Neural progenitor cell (in vitro differentiated cells): ENCODE measurements around the gene FMNL2.

ENCODE experiments used
- EZH2phosphoT487 ChIP-seq: fragments of 200-600 bp; sonication (generic); IDR thresholded peaks from 2 replicates; pipeline ENCODE4 v1.6.1; 2017; ENCODE audit warnings: antibody characterized with exemption
- TF ChIP-seq, protein P1 (sequence below): fragments of 200-600 bp; sonication (generic); IDR thresholded peaks from 2 replicates; pipeline ENCODE4 v1.5.1; 2017; ENCODE audit warnings: antibody characterized with exemption, mild to moderate bottlenecking

GRCh38 chr2:152418688-152419087, 83.7 kb downstream of the FMNL2 start:
- TF ChIP-seq, protein P1, sequence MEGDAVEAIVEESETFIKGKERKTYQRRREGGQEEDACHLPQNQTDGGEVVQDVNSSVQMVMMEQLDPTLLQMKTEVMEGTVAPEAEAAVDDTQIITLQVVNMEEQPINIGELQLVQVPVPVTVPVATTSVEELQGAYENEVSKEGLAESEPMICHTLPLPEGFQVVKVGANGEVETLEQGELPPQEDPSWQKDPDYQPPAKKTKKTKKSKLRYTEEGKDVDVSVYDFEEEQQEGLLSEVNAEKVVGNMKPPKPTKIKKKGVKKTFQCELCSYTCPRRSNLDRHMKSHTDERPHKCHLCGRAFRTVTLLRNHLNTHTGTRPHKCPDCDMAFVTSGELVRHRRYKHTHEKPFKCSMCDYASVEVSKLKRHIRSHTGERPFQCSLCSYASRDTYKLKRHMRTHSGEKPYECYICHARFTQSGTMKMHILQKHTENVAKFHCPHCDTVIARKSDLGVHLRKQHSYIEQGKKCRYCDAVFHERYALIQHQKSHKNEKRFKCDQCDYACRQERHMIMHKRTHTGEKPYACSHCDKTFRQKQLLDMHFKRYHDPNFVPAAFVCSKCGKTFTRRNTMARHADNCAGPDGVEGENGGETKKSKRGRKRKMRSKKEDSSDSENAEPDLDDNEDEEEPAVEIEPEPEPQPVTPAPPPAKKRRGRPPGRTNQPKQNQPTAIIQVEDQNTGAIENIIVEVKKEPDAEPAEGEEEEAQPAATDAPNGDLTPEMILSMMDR = no peak
- no peak for TF ChIP-seq EZH2phosphoT487
